K562 (cell line): ENCODE results near the gene ZNF467. TPM values are rescaled to one million over a fixed set of nuclear protein-coding genes. Genes with fewer than 3 reads are reported as not detected.

Experiments
- ATF1 ChIP-seq, 2 experiments: fragments of 450-650 bp in 1 of 2; IDR thresholded peaks; 2 replicates each; pipeline ENCODE4 v1.6.1; 2016; ENCODE audit warnings: missing compliant biosample characterization in 1 of 2, missing genetic modification characterization in 1 of 2
- FOSL1 ChIP-seq: fragments of 200-800 bp; sonication (Bioruptor generic); conservative IDR thresholded peaks from 2 replicates; pipeline ENCODE4 v1.6.1; 2016; ENCODE audit warnings: missing genetic modification characterization, missing compliant biosample characterization
- GABPB2 ChIP-seq: fragments of 250-450 bp; sonication (Bioruptor Pico); conservative IDR thresholded peaks from 2 replicates; pipeline ENCODE4 v1.5.1; 2021; ENCODE audit warnings: mild to moderate bottlenecking
- HCFC1 ChIP-seq: IDR thresholded peaks from 2 replicates; pipeline ENCODE4 v1.6.1; 2012; ENCODE audit warnings: low read depth, low read length, improper control_type of control experiment
- HDAC2 ChIP-seq: fragments of 450-650 bp; IDR thresholded peaks from 2 replicates; pipeline ENCODE4 v1.6.1; 2016; ENCODE audit warnings: mild to moderate bottlenecking
- HOXB6 ChIP-seq: fragments of 250-450 bp; sonication (Bioruptor Pico); IDR thresholded peaks from 2 replicates; pipeline ENCODE4 v1.5.1; 2022; ENCODE audit warnings: mild to moderate bottlenecking, borderline replicate concordance
- KDM1A ChIP-seq, 2 experiments: fragments of 450-650 bp; IDR thresholded peaks; 2 replicates each; pipeline ENCODE4 v1.6.1; 2016; ENCODE audit warnings: mild to moderate bottlenecking in 2 of 2
- KLF6 ChIP-seq: fragments of 250-450 bp; sonication (Bioruptor Pico); IDR thresholded peaks from 2 replicates; pipeline ENCODE4 v1.4.0; 2020; ENCODE audit warnings: mild to moderate bottlenecking, moderate library complexity, borderline replicate concordance
- NBN ChIP-seq: fragments of 450-650 bp; IDR thresholded peaks from 2 replicates; pipeline ENCODE4 v1.6.1; 2016; ENCODE audit warnings: low read depth, mild to moderate bottlenecking
- NFIC ChIP-seq: fragments of 450-650 bp; IDR thresholded peaks from 2 replicates; pipeline ENCODE4 v1.6.1; 2017; ENCODE audit warnings: mild to moderate bottlenecking, inconsistent platforms
- NR3C1 ChIP-seq: sonication (generic); formaldehyde crosslinking; IDR thresholded peaks from 2 replicates; pipeline ENCODE4 v1.8.1; 2022; ENCODE audit warnings: missing genetic modification reagents
- PML ChIP-seq: IDR thresholded peaks from 2 replicates; pipeline ENCODE4 v1.6.1; 2012; ENCODE audit warnings: low read length, inconsistent platforms
- POLR2B ChIP-seq: fragments of 450-650 bp; IDR thresholded peaks from 2 replicates; pipeline ENCODE4 v1.6.1; 2018; ENCODE audit warnings: low read depth; ENCODE audit not compliant: partially characterized antibody
- PTRF ChIP-seq: fragments of 450-650 bp; IDR thresholded peaks from 2 replicates; pipeline ENCODE4 v1.6.1; 2016; ENCODE audit warnings: mild to moderate bottlenecking, missing genetic modification characterization, missing compliant biosample characterization
- RAD21 ChIP-seq, 2 experiments: fragments of 250-450 bp in 1 of 2; fragments of 450-650 bp in 1 of 2; sonication (Bioruptor Pico) in 1 of 2; formaldehyde crosslinking in 1 of 2; IDR thresholded peaks in 1 of 2; conservative IDR thresholded peaks in 1 of 2; 2 replicates each; pipeline versions ENCODE4 v1.4.0 to v1.8.0; 2020 to 2022; ENCODE audit warnings: mild to moderate bottlenecking in 2 of 2, moderate library complexity in 1 of 2
- RBM17 ChIP-seq: fragments of 200-400 bp; formaldehyde crosslinking; IDR thresholded peaks from 2 replicates; pipeline ENCODE4 v1.6.1; 2017; ENCODE audit warnings: low read depth, mild to moderate bottlenecking, low read length, borderline replicate concordance
- SAP30 ChIP-seq: fragments of 200-600 bp; sonication (generic); IDR thresholded peaks from 2 replicates; pipeline ENCODE4 v1.6.1; 2012; ENCODE audit warnings: borderline replicate concordance, low read depth, mild to moderate bottlenecking, moderate library complexity, low read length, control low read depth, inconsistent platforms; ENCODE audit not compliant: insufficient read depth, poor library complexity, severe bottlenecking
- SIN3B ChIP-seq: fragments of 450-650 bp; IDR thresholded peaks from 2 replicates; pipeline ENCODE4 v1.6.1; 2017; ENCODE audit warnings: low read depth, mild to moderate bottlenecking, moderate library complexity
- ZC3H4 ChIP-seq: sonication (generic); formaldehyde crosslinking; IDR thresholded peaks from 2 replicates; pipeline ENCODE4 v1.9.0; 2021; ENCODE audit warnings: missing genetic modification reagents, borderline replicate concordance
- ZNF232 ChIP-seq: sonication (generic); formaldehyde crosslinking; IDR thresholded peaks from 2 replicates; pipeline ENCODE4 v1.8.0; 2022; ENCODE audit warnings: mild to moderate bottlenecking, missing genetic modification reagents
- ZNF347 ChIP-seq: fragments of 450-650 bp; formaldehyde crosslinking; IDR thresholded peaks from 2 replicates; pipeline ENCODE4 v1.4.0; 2020; ENCODE audit warnings: low read depth, mild to moderate bottlenecking, moderate library complexity
- ZNF830 ChIP-seq: fragments of 250-450 bp; sonication (Bioruptor Pico); IDR thresholded peaks from 2 replicates; pipeline ENCODE4 v1.5.0; 2021; ENCODE audit warnings: mild to moderate bottlenecking
- ZSCAN29 ChIP-seq: fragments of 450-650 bp; IDR thresholded peaks from 2 replicates; pipeline ENCODE4 v1.6.1; 2017
- polyA plus RNA-seq, 8 experiments: library from polyadenylated mRNA; depleted of rRNA in 4 of 8; stranded (reverse) in 5 of 8; unstranded in 3 of 8; fragments of >200 nt; fragmentation: Nextera tagmentation in 2 of 8; fragmentation: Illumina TruSeq in 1 of 8; extraction: Ambion mirVana in 2 of 8; extraction: Trizol in 1 of 8; gene quantifications; 2 replicates each; pipeline versions ENCODE4 v1.2.1 to v1.2.3, GENCODE V29; 2011 to 2014; ENCODE audit warnings: inconsistent platforms in 1 of 8, missing spikeins in 1 of 8
- total RNA-seq, 7 experiments: library from RNA; depleted of rRNA in 6 of 7; stranded (reverse); fragments of >200 nt in 6 of 7; fragmentation: Illumina TruSeq in 2 of 7; extraction: Trizol in 2 of 7; gene quantifications; 2 replicates each; pipeline versions ENCODE4 v1.2.1 to v1.2.3, GENCODE V29; 2011 to 2021; ENCODE audit warnings: low replicate concordance in 1 of 7
- TF ChIP-seq, protein P1 (sequence below): IDR thresholded peaks from 2 replicates; pipeline ENCODE4 v1.6.1; 2011; ENCODE audit warnings: borderline replicate concordance, low read depth, mild to moderate bottlenecking, moderate library complexity, low read length; ENCODE audit not compliant: insufficient read depth, poor library complexity, severe bottlenecking
- TF ChIP-seq, protein P2 (sequence below), 2 experiments: fragments of 450-650 bp; IDR thresholded peaks; 2 replicates each; pipeline ENCODE4 v1.6.1; 2016

Gene ZNF467
- total and polyA plus RNA-seq, 9 of the 15 experiments (the other 6 are each of a cell fraction or from before 2014, with no cell fraction given), result 0.32 to 14.2 (median 1.7) TPM

DNA sequence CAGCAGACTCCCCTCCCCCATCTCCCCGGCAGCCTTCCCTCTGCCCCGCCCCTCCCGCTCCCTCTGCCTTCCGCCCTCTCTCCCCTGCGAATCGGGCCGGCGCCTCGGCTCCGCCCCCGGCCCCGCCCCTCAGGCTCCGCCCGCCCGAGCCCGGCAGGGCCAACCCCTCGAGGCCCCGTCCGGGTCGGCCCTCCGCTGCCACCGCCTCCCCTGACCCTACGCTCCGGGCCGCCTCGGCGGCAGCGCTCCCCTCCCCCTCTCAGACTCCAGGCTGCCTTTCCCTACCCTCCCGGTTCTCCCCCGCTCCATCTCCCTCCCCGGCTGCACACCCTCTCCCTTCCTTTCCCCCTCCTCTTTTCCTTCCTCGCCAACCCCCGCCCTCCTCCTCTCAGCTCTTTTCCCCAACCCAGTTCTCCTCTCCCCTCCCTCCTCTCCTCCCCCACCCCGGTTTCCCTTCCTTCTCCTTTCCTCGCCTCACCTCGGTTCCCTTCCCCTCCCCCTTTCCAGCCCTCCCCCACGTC lies 1.6 kb downstream of the ZNF467 start (continued):
- TF ChIP-seq, protein P1, sequence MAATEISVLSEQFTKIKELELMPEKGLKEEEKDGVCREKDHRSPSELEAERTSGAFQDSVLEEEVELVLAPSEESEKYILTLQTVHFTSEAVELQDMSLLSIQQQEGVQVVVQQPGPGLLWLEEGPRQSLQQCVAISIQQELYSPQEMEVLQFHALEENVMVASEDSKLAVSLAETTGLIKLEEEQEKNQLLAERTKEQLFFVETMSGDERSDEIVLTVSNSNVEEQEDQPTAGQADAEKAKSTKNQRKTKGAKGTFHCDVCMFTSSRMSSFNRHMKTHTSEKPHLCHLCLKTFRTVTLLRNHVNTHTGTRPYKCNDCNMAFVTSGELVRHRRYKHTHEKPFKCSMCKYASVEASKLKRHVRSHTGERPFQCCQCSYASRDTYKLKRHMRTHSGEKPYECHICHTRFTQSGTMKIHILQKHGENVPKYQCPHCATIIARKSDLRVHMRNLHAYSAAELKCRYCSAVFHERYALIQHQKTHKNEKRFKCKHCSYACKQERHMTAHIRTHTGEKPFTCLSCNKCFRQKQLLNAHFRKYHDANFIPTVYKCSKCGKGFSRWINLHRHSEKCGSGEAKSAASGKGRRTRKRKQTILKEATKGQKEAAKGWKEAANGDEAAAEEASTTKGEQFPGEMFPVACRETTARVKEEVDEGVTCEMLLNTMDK, result no peak
- TF ChIP-seq GABPB2 (no peak), FOSL1 (tag) (no peak), HDAC2 (no peak; the same call in 1 of the 2 replicates), ZC3H4 (CRISPR knock-in tag) (no peak), ATF1 (CRISPR knock-in tag; IDR thresholded peaks at IDR 0.05) (no peak), ATF1 (tag; IDR thresholded peaks at IDR 0.05) (no peak), ZNF232 (CRISPR knock-in tag) (no peak), ZNF830 (CRISPR knock-in tag) (no peak), NR3C1 (CRISPR knock-in tag) (no peak), HOXB6 (CRISPR knock-in tag) (no peak), KLF6 (CRISPR knock-in tag) (no peak), ZSCAN29 (no peak), PML (no peak), HCFC1 (no peak), ZNF347 (CRISPR knock-in tag) (no peak), KDM1A (IDR thresholded peaks at IDR 0.05) (peak; percentile 57 to 98; a peak in 3 of 4 replicates), POLR2B (peak; percentile 83), NFIC (no peak; the same call in 1 of the 2 replicates), NBN (peak; percentile 99), PTRF (tag) (no peak), SIN3B (no peak), RAD21 (CRISPR knock-in tag; conservative IDR thresholded peaks at IDR 0.05 in 1 of 2, IDR thresholded peaks at IDR 0.05 in 1 of 2) (no peak), RBM17 (no peak), SAP30 (peak; percentile 25)
- TF ChIP-seq, protein P2, sequence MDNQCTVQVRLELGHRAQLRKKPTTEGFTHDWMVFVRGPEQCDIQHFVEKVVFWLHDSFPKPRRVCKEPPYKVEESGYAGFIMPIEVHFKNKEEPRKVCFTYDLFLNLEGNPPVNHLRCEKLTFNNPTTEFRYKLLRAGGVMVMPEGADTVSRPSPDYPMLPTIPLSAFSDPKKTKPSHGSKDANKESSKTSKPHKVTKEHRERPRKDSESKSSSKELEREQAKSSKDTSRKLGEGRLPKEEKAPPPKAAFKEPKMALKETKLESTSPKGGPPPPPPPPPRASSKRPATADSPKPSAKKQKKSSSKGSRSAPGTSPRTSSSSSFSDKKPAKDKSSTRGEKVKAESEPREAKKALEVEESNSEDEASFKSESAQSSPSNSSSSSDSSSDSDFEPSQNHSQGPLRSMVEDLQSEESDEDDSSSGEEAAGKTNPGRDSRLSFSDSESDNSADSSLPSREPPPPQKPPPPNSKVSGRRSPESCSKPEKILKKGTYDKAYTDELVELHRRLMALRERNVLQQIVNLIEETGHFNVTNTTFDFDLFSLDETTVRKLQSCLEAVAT (IDR thresholded peaks at IDR 0.05), result peak; percentile 90 to 96
